Endothelial cell (in vitro differentiated cells): ENCODE results near the gene WDR59. TPM values are rescaled to one million over a fixed set of nuclear protein-coding genes. Genes with fewer than 3 reads are reported as not detected.
"Not testable (repeated sequence)": the region's sequence is repeated elsewhere in the genome, so short reads cannot be mapped to it uniquely, and the experiment has no call there.

Source experiments
- DNase-seq: peaks from one replicate; pipeline ENCODE4 v3.0.0; 2021; ENCODE audit warnings: low spot score
- H3K27ac Mint-ChIP-seq: one replicate; pipeline ENCODE4 v1.8.0; 2021; ENCODE audit warnings: mixed read lengths, inconsistent platforms; ENCODE audit not compliant: unreplicated experiment
- H3K27me3 Mint-ChIP-seq: one replicate; pipeline ENCODE4 v1.8.0; 2021; ENCODE audit warnings: mild to moderate bottlenecking, moderate library complexity, mixed read lengths, inconsistent platforms; ENCODE audit not compliant: unreplicated experiment
- H3K36me3 Mint-ChIP-seq: one replicate; pipeline ENCODE4 v1.8.0; 2021; ENCODE audit warnings: mild to moderate bottlenecking, low read depth, mixed read lengths, inconsistent platforms; ENCODE audit not compliant: unreplicated experiment
- H3K4me1 Mint-ChIP-seq: one replicate; pipeline ENCODE4 v1.8.0; 2021; ENCODE audit warnings: mild to moderate bottlenecking, mixed read lengths, inconsistent platforms; ENCODE audit not compliant: unreplicated experiment
- H3K4me3 Mint-ChIP-seq: one replicate; pipeline ENCODE4 v1.8.0; 2021; ENCODE audit warnings: mild to moderate bottlenecking, mixed read lengths, inconsistent platforms; ENCODE audit not compliant: unreplicated experiment
- H3K9me3 Mint-ChIP-seq: one replicate; pipeline ENCODE4 v1.8.0; 2021; ENCODE audit warnings: mixed read lengths, inconsistent platforms; ENCODE audit not compliant: unreplicated experiment
- total RNA-seq: library from RNA; stranded (reverse); fragmentation: NEBNext Ultra II Directional; extraction: Animal tissue kit (Norgen Biotek cat#: 25700); gene quantifications from one replicate; pipeline ENCODE4 v1.2.1, GENCODE V29; 2021; ENCODE audit not compliant: unreplicated experiment
- TF ChIP-seq, protein P1 (sequence below): fragments of 200-600 bp; sonication (generic); IDR thresholded peaks from one replicate; pipeline ENCODE4 v1.5.0; 2021; ENCODE audit warnings: antibody characterized with exemption; ENCODE audit not compliant: unreplicated experiment

Gene WDR59
- total RNA-seq, 1 donor from 2014 or later, result 107 TPM

DNA sequence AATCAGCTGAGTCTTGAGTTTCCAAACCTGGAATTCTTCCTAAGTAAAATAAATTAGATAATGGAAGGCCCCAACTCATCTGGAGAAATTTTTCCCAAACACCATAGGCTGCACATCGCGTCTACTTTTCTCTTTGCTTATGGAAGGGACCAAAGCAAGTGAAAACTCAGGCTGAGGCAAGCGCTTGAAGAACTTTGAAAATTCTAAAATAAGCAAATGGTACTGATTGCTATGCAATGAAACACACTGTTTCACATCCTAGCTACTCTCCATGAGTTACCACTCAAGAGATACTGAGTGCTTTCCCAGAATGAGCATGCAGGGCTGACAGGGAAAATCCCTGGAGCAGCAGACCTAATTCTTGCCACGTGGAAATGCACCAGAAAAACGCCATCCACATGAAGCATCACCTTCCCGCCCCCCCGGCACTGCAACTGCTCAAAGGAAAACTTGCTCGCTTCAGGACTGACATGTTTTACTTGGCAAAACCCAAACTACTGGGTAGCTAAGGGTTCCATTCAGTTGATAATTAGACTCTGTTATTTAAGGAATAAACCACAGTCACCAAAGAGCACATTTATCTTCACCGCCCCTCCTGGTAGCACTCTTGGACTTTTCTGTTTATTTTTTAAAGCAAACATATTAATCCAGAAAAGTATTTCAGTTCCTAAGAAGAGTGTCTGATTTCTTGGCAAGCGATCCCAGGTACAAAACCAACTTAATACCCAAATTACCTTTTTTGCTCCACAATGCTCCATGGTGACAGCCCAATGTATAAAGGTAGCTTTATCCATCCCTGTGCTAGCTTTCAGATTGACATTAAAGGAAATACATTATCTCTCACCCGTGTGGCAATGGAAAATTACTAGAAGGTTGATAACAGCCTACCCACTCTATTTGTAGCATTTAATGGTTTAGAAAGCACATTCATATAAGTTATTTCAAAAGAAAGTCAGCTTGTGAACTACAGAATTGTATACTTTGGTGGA, 62.5 kb downstream of the WDR59 start:
- H3K4me3 Mint-ChIP-seq, result no peak overlapping the region
- no peak overlapping the region for H3K27ac Mint-ChIP-seq
- DNase-seq, result no peak
- TF ChIP-seq, protein P1, sequence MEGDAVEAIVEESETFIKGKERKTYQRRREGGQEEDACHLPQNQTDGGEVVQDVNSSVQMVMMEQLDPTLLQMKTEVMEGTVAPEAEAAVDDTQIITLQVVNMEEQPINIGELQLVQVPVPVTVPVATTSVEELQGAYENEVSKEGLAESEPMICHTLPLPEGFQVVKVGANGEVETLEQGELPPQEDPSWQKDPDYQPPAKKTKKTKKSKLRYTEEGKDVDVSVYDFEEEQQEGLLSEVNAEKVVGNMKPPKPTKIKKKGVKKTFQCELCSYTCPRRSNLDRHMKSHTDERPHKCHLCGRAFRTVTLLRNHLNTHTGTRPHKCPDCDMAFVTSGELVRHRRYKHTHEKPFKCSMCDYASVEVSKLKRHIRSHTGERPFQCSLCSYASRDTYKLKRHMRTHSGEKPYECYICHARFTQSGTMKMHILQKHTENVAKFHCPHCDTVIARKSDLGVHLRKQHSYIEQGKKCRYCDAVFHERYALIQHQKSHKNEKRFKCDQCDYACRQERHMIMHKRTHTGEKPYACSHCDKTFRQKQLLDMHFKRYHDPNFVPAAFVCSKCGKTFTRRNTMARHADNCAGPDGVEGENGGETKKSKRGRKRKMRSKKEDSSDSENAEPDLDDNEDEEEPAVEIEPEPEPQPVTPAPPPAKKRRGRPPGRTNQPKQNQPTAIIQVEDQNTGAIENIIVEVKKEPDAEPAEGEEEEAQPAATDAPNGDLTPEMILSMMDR, result no peak
- no peaks in the 10 kb centered on the region for H3K27me3 Mint-ChIP-seq
- no peaks in the 10 kb centered on the region for H3K4me1 Mint-ChIP-seq
- H3K36me3 Mint-ChIP-seq, result peaks cover 32% of the 10 kb centered on the region
- no peaks in the 10 kb centered on the region for H3K9me3 Mint-ChIP-seq

DNA sequence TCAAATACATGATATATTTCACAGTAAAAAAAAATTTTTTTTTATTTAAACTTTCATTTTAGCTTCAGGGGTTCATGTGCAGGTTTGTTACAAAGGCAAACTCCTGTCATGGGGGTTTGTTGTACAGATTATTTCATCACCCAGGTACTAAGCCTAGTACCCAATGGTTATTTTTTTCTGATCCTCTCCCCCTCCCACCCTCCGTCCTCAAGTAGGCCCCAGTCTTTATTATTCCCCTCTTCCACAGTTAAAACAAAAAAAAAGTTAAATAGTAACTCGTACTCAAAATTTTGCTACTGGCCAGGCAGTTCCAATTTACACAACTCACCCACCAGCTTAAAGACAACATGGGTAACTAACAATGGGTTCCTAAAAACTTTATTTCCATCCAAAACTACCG, 63.9 kb downstream of the WDR59 start:
- H3K27ac Mint-ChIP-seq, result no peak overlapping the region
- H3K27me3 Mint-ChIP-seq, result no peaks in the 10 kb centered on the region
- H3K36me3 Mint-ChIP-seq, result peaks cover 39% of the 10 kb centered on the region
- H3K4me3 Mint-ChIP-seq, result no peak overlapping the region
- TF ChIP-seq, protein P1, result no peak
- no peaks in the 10 kb centered on the region for H3K9me3 Mint-ChIP-seq
- DNase-seq, result no peak
- H3K4me1 Mint-ChIP-seq, result no peaks in the 10 kb centered on the region

DNA sequence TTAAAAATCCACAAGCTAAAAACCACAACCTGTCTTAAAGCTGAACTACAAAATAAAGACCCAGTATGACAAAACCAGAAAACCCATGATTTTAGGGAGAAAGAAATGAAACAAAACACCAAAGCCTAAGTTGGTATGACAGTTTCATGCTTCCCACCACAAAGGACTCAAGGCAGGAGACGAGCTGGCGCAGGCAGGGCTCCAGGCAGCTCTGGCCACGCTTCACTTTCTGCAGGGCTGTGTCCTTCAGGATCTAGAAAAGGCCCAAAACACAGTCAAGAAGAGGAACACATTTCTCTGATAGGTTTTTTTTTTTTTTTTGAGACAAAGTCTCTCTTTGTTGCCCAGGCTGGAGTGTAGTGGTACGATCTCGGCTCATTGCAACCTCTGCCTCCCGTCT, 75.3 kb downstream of the WDR59 start:
- no peak for DNase-seq
- no peak overlapping the region for H3K4me3 Mint-ChIP-seq
- H3K27me3 Mint-ChIP-seq, result peaks cover 3% of the 10 kb centered on the region
- H3K4me1 Mint-ChIP-seq, result no peaks in the 10 kb centered on the region
- TF ChIP-seq, protein P1, result no peak
- peaks cover 67% of the 10 kb centered on the region for H3K36me3 Mint-ChIP-seq
- H3K27ac Mint-ChIP-seq, result no peak overlapping the region
- H3K9me3 Mint-ChIP-seq, result peaks cover 11% of the 10 kb centered on the region

DNA sequence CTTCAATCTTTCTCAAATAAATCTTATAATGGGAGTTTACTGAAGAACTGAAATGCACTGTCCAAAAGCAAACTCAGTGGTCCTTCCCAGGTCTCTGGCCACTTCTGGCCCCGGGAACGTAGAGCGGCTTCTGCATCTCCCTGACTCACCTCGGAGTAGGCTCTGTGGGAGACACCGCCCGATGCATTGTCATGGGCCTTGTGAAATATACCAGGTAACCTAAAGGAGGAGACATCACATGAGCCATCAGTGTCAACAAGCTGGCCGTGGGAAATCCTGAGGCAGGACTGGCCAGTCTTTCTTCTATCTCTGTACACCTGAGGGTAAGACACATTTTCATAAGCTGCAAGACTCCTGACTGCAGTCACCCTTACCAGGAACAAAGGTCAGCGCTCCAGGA, 76.2 kb downstream of the WDR59 start:
- not testable (repeated sequence) for DNase-seq, H3K4me3 Mint-ChIP-seq, H3K27me3 Mint-ChIP-seq, H3K9me3 Mint-ChIP-seq, H3K4me1 Mint-ChIP-seq, H3K27ac Mint-ChIP-seq
- H3K36me3 Mint-ChIP-seq, result peaks cover 62% of the 10 kb centered on the region

DNA sequence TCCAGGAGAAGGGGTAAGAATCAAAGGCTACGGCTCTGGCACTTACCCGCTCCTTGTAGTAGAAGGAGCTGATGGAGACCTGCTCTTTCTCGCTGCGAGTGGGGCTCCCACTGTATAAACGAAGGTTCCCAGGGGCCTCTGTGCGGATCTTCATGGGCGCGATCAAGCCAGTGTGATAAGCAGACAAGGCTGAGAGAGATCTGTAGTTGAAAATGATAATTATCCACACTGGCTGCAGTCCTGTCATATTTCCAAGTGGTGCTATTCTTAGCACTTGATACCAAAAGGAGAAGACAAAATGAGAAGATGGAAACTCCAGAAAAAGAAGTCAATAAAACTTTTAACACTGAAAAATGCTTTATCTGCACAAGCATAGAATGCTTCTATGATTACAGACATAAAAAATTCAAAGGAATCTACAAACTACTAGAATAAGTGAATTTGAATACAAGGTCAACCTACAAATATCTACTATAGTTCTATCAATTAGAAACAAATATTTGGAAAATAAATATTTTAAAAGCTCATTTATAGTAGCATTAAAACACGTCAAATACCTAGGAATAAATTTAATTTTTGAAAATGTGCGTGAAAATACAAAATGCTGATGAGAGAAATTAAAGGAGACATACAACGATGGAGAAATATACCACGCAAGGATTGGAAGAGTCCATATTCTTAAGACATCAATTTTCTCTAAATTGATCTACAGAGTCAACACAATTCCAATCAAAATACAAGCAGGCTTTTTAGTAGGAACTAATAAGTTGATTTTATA, 80.8 kb downstream of the WDR59 start:
- H3K4me3 Mint-ChIP-seq, result no peak overlapping the region
- no peaks in the 10 kb centered on the region for H3K27me3 Mint-ChIP-seq
- no peaks in the 10 kb centered on the region for H3K9me3 Mint-ChIP-seq
- H3K36me3 Mint-ChIP-seq, result peaks cover 27% of the 10 kb centered on the region
- TF ChIP-seq, protein P1, result no peak
- no peaks in the 10 kb centered on the region for H3K4me1 Mint-ChIP-seq
- no peak overlapping the region for H3K27ac Mint-ChIP-seq
- DNase-seq, result no peak
